GM23248 (cell line): ENCODE measurements around the gene GFOD1. TPM values are rescaled to one million over a fixed set of nuclear protein-coding genes. Genes with fewer than 3 reads are reported as not detected.

ENCODE experiments used
- DNase-seq: peaks from one replicate; pipeline ENCODE4 v3.0.0-alpha.2; 2015
- H2AFZ ChIP-seq: fragments of 200-600 bp; sonication (generic); 2 replicates; pipeline ENCODE4 v1.6.1; 2016; ENCODE audit warnings: antibody characterized with exemption
- H3F3A ChIP-seq: fragments of 200-600 bp; sonication (generic); 2 replicates; pipeline ENCODE4 v1.6.1; 2016; ENCODE audit warnings: mild to moderate bottlenecking, antibody characterized with exemption, mixed run types; ENCODE audit not compliant: insufficient read depth
- H3K27ac ChIP-seq: fragments of 200-600 bp; sonication (generic); 2 replicates; pipeline ENCODE4 v1.5.1; 2016; ENCODE audit warnings: mild to moderate bottlenecking
- H3K27me3 ChIP-seq: fragments of 200-600 bp; sonication (generic); replicated peaks from 2 replicates; pipeline ENCODE4 v1.6.1; 2016; ENCODE audit warnings: mild to moderate bottlenecking; ENCODE audit not compliant: insufficient read depth
- H3K36me3 ChIP-seq: fragments of 200-600 bp; sonication (generic); 2 replicates; pipeline ENCODE4 v1.6.1; 2016; ENCODE audit warnings: low read depth, mild to moderate bottlenecking
- H3K4me1 ChIP-seq: fragments of 200-600 bp; sonication (generic); 2 replicates; pipeline ENCODE4 v1.6.1; 2016; ENCODE audit warnings: mild to moderate bottlenecking; ENCODE audit not compliant: insufficient read depth
- H3K4me2 ChIP-seq: fragments of 200-600 bp; sonication (generic); one replicate; pipeline ENCODE4 v1.6.1; 2016; ENCODE audit warnings: mild to moderate bottlenecking; ENCODE audit not compliant: unreplicated experiment
- H3K4me3 ChIP-seq: fragments of 200-600 bp; sonication (generic); 2 replicates; pipeline ENCODE4 v1.5.1; 2016; ENCODE audit warnings: mild to moderate bottlenecking
- H3K79me2 ChIP-seq: fragments of 200-600 bp; sonication (generic); 2 replicates; pipeline ENCODE4 v1.6.1; 2016; ENCODE audit warnings: mild to moderate bottlenecking; ENCODE audit not compliant: insufficient read depth
- H3K9ac ChIP-seq: fragments of 200-600 bp; sonication (generic); 2 replicates; pipeline ENCODE4 v1.6.1; 2016; ENCODE audit warnings: mild to moderate bottlenecking
- H3K9me2 ChIP-seq: fragments of 200-600 bp; sonication (generic); 2 replicates; pipeline ENCODE4 v1.6.1; 2016; ENCODE audit warnings: mixed run types, mild to moderate bottlenecking, moderate library complexity; ENCODE audit not compliant: insufficient read depth
- H3K9me3 ChIP-seq: fragments of 200-600 bp; sonication (generic); one replicate; pipeline ENCODE4 v1.6.1; 2017; ENCODE audit warnings: low read depth
- H4K20me1 ChIP-seq: fragments of 200-600 bp; sonication (generic); 2 replicates; pipeline ENCODE4 v1.6.0; 2016; ENCODE audit not compliant: insufficient read depth
- EZH2 ChIP-seq: fragments of 200-600 bp; sonication (generic); IDR thresholded peaks from 2 replicates; pipeline ENCODE4 v1.6.1; 2018; ENCODE audit warnings: antibody characterized with exemption, mild to moderate bottlenecking; ENCODE audit not compliant: insufficient read depth, poor library complexity, severe bottlenecking
- EZH2phosphoT487 ChIP-seq: fragments of 200-600 bp; sonication (generic); IDR thresholded peaks from 2 replicates; pipeline ENCODE4 v1.6.1; 2018; ENCODE audit warnings: antibody characterized with exemption, moderate library complexity, mild to moderate bottlenecking, low read depth; ENCODE audit not compliant: insufficient read depth
- WGBS, 2 experiments: methylation state at CpG; one replicate each; pipeline ENCODE4 v1.1.6; 2015 to 2017; ENCODE audit warnings: low lambda C conversion rate in 2 of 2, low coverage in 1 of 2; ENCODE audit errors: missing lambda C conversion rate in 2 of 2; 5-methylcytosine and 5-hydroxymethylcytosine counted together
- in situ Hi-C: fragments of 300-500 bp; cut with MboI; formaldehyde crosslinking; loops from 2 replicates; pipeline ENCODE4 v1.15.0; 2020
- polyA plus RNA-seq: library from polyadenylated mRNA; unstranded; fragments of >200 nt; fragmentation: Nextera tagmentation; extraction: Ambion mirVana; gene quantifications from 2 replicates; pipeline ENCODE4 v1.2.1, GENCODE V29; 2016
- total RNA-seq: library from RNA; depleted of rRNA; stranded (reverse); fragments of >200 nt; shearing (Covaris generic); gene quantifications from 2 replicates; pipeline ENCODE4 v1.2.3, GENCODE V29; 2014

Gene GFOD1
- total and polyA plus RNA-seq, 2 experiments from 2014 or later, result 0.84 to 0.97 TPM

DNA sequence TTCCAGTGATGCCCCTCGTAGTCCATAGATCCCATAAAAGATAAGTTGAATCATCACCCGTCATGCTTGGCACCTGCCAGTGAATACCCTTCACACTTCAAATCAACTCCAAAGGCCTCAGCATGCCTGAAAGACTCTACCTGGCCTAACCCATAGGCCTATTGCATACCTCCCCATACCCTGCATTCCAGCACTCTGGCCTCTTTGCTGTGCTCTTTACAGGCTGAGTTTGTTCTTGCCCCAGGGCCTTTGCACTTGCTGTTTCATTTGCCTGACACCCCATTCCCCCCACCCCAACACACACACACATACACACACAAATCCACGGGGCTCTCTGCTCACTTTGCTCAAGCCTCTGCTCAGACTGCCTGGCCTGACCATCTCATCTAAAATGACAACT is 3.0 kb upstream of the GFOD1 start:
- H3K4me3 ChIP-seq, result no peak overlapping the region
- no peak overlapping the region for H3K4me2 ChIP-seq
- WGBS, 2 experiments, result 75 to 86% methylated on average over 3 of the region's 3 CpGs
- peaks cover 3% of the 10 kb centered on the region; the same call in 1 of the 2 replicates for H3K4me1 ChIP-seq
- H3K9ac ChIP-seq, result no peak overlapping the region
- no peaks in the 10 kb centered on the region for H3K9me2 ChIP-seq
- no peak overlapping the region for H2AFZ ChIP-seq
- in situ Hi-C loops, result no loop called here
- H3F3A ChIP-seq, result no peaks in the 10 kb centered on the region
- H3K36me3 ChIP-seq, result no peaks in the 10 kb centered on the region
- TF ChIP-seq EZH2phosphoT487 (no peak), EZH2 (no peak)
- no peaks in the 10 kb centered on the region for H4K20me1 ChIP-seq
- H3K27ac ChIP-seq, result no peak overlapping the region
- H3K27me3 ChIP-seq, result no peaks in the 10 kb centered on the region
- no peak for DNase-seq
- H3K79me2 ChIP-seq, result no peaks in the 10 kb centered on the region
- H3K9me3 ChIP-seq, result no peaks in the 10 kb centered on the region

DNA sequence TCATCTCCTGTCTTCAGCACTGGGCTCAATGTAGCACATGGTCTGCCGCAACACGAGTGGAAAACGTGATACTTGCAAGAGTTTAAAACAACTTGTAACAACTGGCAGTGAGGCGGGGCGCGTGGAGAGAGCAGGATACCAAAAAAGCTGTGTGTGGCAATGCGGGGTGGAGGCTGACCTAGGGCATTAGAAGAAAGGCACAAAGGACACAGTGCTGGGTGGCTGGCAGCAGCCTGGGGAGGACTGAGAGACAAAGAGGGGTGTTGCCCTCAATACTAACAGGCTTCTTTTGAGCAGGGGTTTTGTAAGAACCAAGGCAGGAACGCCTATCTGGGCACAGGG is 1.5 kb upstream of the GFOD1 start:
- H3K9ac ChIP-seq, result no peak overlapping the region
- no peaks in the 10 kb centered on the region for H3K27me3 ChIP-seq
- H3K9me2 ChIP-seq, result no peaks in the 10 kb centered on the region
- H3K4me1 ChIP-seq, result peaks cover 5% of the 10 kb centered on the region; the same call in 1 of the 2 replicates
- no peaks in the 10 kb centered on the region for H3K79me2 ChIP-seq
- H3K9me3 ChIP-seq, result no peaks in the 10 kb centered on the region
- no peak overlapping the region for H3K4me3 ChIP-seq
- H3F3A ChIP-seq, result no peaks in the 10 kb centered on the region
- H4K20me1 ChIP-seq, result no peaks in the 10 kb centered on the region
- H3K36me3 ChIP-seq, result no peaks in the 10 kb centered on the region
- 51 to 54% methylated on average over 8 of the region's 8 CpGs for whole genome bisulfite sequencing, 2 experiments
- TF ChIP-seq EZH2phosphoT487 (no peak), EZH2 (no peak)
- in situ Hi-C loops, result no loop called here
- H3K4me2 ChIP-seq, result no peak overlapping the region
- no peak for DNase-seq
- H3K27ac ChIP-seq, result no peak overlapping the region
- H2AFZ ChIP-seq, result no peak overlapping the region

DNA sequence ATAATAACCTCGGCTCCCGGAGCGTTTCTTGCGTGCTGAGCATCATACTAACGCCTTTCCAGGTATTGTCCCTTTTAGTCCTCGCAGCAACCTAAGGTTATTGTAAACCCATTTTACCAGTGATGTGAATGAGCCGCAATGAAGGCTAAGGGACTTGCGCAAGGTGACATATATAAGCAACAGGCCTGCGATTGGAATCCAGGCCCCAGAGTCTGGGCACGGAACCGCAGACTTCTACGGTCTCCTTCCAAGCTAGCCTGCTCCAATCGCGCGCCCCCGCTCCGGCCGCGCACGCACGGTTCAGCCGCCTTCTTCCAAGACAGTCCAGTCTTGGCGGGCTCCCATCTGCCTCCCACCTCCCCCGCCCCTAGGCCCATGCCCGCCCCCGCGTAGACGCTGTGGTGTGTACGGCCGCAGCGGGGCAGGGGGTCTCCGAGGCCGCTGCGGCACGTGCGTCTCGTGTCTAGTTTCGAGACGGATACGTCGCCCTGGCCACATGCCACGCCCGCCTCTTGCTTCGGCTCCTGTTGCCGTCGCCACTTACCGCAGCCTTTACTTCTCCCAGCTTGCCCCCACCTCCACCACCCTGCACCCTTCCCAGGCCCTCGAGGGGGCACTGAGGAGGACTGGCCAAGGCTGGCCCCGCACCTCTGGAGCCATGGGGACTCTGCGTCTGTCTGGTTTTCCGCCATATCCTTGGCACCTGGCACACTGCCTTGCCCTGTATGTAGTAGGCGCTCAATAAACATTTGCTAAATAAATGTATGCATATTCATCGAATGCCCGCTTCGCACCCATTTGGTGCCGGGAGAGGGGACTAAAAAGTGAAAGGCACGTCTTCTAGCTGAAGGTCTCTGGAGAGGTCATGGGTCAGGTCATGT is 855 bp upstream of the GFOD1 start:
- in situ Hi-C loops, result no loop called here
- Histone ChIP-seq H3K79me2 (no peaks in the 10 kb centered on the region), H2AFZ (peak overlapping the region; percentile 90), H3K27me3 (no peaks in the 10 kb centered on the region), H3K4me2 (peak overlapping the region; percentile 79), H3K9ac (peak overlapping the region; percentile 29; the same call in 1 of the 2 replicates), H3F3A (no peaks in the 10 kb centered on the region), H3K4me1 (peaks cover 5% of the 10 kb centered on the region; the same call in 1 of the 2 replicates), H3K9me3 (no peaks in the 10 kb centered on the region), H3K36me3 (no peaks in the 10 kb centered on the region), H3K27ac (no peak overlapping the region), H4K20me1 (no peaks in the 10 kb centered on the region), H3K9me2 (no peaks in the 10 kb centered on the region), H3K4me3 (peak overlapping the region; percentile 71)
- WGBS, 2 experiments, result 24 to 35% methylated on average over 37 to 56 of the region's 57 CpGs
- no peak for TF ChIP-seq EZH2phosphoT487
- no peak for TF ChIP-seq EZH2
- DNase-seq, result peak; percentile 57

DNA sequence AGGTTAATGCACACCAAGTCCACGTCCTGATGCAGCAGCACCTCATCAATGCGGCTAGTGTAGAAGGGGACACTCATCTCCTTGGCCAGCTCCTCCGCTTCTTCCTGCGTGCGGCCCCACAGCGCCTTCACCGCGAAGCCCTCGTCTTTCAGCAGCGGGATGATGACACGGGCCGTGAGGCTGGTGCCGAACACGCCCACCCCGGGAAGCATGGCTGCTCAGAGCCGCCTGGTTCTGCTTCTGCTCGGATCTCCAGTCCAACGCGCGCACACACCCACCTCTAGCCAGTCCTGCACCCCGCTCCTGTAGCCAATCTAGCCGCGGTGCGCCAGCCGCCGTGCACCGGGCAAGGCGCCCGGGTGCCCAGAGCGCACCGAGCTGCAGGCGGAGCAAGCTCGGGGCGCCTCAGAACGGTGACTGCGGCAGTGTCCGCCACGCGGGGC is 700 bp downstream of the GFOD1 start:
- DNase-seq, result peak; percentile 93
- H2AFZ ChIP-seq, result peak overlapping the region; percentile 88
- peak overlapping the region; percentile 71 for H3K4me3 ChIP-seq
- H3K27ac ChIP-seq, result peak overlapping the region; percentile 50
- no peaks in the 10 kb centered on the region for H3K36me3 ChIP-seq
- no peaks in the 10 kb centered on the region for H3F3A ChIP-seq
- peaks cover 5% of the 10 kb centered on the region; the same call in 1 of the 2 replicates for H3K4me1 ChIP-seq
- H3K9ac ChIP-seq, result peak overlapping the region; percentile 69
- no peaks in the 10 kb centered on the region for H3K9me2 ChIP-seq
- 0 to 1% methylated on average over 29 to 39 of the region's 39 CpGs for WGBS, 2 experiments
- in situ Hi-C loops, result no loop called here
- H3K79me2 ChIP-seq, result no peaks in the 10 kb centered on the region
- TF ChIP-seq EZH2phosphoT487 (no peak), EZH2 (no peak)
- H4K20me1 ChIP-seq, result no peaks in the 10 kb centered on the region
- no peaks in the 10 kb centered on the region for H3K27me3 ChIP-seq
- peak overlapping the region; percentile 90 for H3K4me2 ChIP-seq
- H3K9me3 ChIP-seq, result no peaks in the 10 kb centered on the region
